Adipocyte (in vitro differentiated cells): ENCODE results near the gene SETDB2.

Experiments used
- DNase-seq: peaks from one replicate; pipeline ENCODE4 v3.0.0-alpha.2; 2015; ENCODE audit warnings: low read depth
- H3K27me3 ChIP-seq: replicated peaks from 2 replicates; pipeline ENCODE4 v1.7.0; 2013; ENCODE audit warnings: mild to moderate bottlenecking, low read length, moderate library complexity; ENCODE audit not compliant: control insufficient read depth, insufficient read depth
- H3K36me3 ChIP-seq: 2 replicates; pipeline ENCODE4 v1.7.0; 2013; ENCODE audit warnings: low read length, mild to moderate bottlenecking, moderate library complexity; ENCODE audit not compliant: control insufficient read depth, insufficient read depth, severe bottlenecking
- H3K4me1 ChIP-seq: 2 replicates; pipeline ENCODE4 v1.7.0; 2013; ENCODE audit warnings: mild to moderate bottlenecking, low read length, moderate library complexity; ENCODE audit not compliant: control insufficient read depth, insufficient read depth
- H3K4me3 ChIP-seq: 2 replicates; pipeline ENCODE4 v1.7.0; 2013; ENCODE audit warnings: mild to moderate bottlenecking, low read length, moderate library complexity
- H3K9ac ChIP-seq: 2 replicates; pipeline ENCODE4 v1.7.0; 2013; ENCODE audit warnings: mild to moderate bottlenecking, low read length, moderate library complexity
- H3K9me3 ChIP-seq: 2 replicates; pipeline ENCODE4 v1.7.0; 2013; ENCODE audit warnings: mild to moderate bottlenecking, low read length, moderate library complexity; ENCODE audit not compliant: control insufficient read depth

The SETDB2 gene

DNA sequence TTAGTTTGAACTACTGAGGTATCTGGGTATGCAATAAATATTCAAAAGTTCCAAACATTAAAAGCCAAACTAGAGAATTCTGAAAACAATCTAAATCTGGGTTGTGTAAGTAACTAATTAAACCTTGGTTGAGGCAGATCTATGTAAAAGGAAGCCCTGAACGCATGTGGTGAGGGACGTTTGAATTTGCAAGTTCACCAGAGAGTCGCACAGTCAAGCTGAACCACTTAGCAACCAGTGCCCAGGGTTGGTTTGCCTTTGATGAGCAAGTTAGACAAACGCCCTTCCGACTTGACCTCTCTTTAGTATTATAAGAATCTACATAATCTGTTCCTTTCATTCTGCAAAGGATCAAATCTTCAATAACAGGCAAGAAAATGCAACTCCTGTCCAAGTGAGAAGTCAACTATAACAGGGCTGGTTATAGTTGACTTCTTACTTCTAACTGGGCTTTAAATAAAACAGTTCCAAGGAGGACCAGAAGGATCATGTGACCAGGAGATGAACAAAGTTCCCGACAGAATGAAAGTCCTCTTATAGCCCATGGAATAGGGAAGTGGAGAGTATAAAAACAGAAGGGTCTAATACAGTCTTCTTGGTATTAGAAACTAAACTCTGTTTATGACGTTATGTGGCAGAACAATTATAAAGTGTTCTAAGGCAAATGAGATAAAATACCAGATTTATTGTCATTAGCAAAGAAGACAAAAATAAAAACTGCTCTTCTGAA is 92.2 kb downstream of the SETDB2 start:
- Histone ChIP-seq H3K9me3 (no peaks in the 10 kb centered on the region), H3K36me3 (peaks cover 37% of the 10 kb centered on the region), H3K4me1 (no peaks in the 10 kb centered on the region), H3K9ac (no peak overlapping the region), H3K27me3 (no peaks in the 10 kb centered on the region), H3K4me3 (no peak overlapping the region)
- no peak for DNase-seq

DNA sequence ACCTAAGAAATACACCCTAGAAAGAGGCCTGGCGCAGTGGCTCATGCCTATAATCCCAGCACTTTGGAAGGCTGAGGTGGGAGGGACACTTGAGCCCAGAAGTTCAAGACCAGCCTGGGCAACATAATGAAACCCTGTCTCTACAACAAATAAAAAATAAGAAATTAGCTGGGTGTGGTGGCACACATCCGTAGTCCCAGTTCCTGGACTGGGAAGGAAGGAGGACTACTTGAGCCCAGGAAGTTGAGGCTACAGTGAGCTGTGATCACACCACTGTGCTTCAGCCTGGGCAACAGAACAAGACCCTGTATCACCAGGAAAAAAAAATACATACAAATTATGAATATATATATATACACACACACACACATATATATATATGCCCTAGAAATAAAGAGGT is 94.3 kb downstream of the SETDB2 start:
- Histone ChIP-seq H3K4me3 (no peak overlapping the region), H3K36me3 (peaks cover 44% of the 10 kb centered on the region), H3K27me3 (no peaks in the 10 kb centered on the region), H3K9me3 (no peaks in the 10 kb centered on the region), H3K9ac (no peak overlapping the region), H3K4me1 (no peaks in the 10 kb centered on the region)
- no peak for DNase-seq

DNA sequence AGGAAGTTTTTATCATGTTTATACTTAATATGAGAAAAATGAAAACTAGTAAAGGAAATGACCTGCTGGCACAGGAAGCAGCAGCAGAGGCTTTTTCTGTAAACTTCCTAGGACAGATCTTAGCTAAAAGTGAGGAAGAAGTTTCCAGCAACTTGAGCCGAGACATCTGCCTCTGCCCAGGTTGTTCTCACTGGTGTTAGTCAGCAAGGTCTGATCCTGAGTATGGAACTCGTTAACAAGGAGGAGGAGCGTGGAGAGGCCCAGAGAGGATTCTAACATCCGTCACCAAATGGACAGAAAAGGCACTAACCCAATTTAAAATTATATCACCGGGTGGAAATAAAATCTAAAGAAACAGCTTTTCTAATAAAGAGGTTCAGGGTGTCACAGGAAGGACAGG is 95.2 kb downstream of the SETDB2 start:
- Histone ChIP-seq H3K9ac (no peak overlapping the region), H3K4me1 (no peaks in the 10 kb centered on the region), H3K27me3 (no peaks in the 10 kb centered on the region), H3K36me3 (peaks cover 45% of the 10 kb centered on the region), H3K9me3 (no peaks in the 10 kb centered on the region), H3K4me3 (no peak overlapping the region)
- no peak for DNase-seq

DNA sequence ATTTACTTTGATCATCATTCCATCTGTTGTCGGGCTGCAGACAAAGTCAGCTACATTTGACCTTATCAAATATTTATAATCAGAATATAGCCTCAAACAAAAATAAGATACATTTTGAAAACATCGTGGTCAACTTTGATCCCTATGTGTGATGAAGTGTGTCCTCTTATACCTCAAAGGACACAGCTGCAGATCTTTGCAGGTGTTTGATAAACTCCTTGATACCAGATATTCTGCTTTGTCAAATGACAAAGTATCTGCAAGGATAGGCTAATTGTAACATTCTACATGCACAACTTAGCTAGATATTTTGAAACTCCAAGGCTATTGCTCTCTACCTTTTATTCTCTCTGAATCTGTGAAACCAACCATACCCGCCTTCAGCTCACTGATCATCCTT is 95.7 kb downstream of the SETDB2 start:
- H3K4me3 ChIP-seq, result no peak overlapping the region
- H3K4me1 ChIP-seq, result no peaks in the 10 kb centered on the region
- H3K27me3 ChIP-seq, result no peaks in the 10 kb centered on the region
- no peaks in the 10 kb centered on the region for H3K9me3 ChIP-seq
- peaks cover 48% of the 10 kb centered on the region for H3K36me3 ChIP-seq
- H3K9ac ChIP-seq, result no peak overlapping the region
- DNase-seq, result no peak

DNA sequence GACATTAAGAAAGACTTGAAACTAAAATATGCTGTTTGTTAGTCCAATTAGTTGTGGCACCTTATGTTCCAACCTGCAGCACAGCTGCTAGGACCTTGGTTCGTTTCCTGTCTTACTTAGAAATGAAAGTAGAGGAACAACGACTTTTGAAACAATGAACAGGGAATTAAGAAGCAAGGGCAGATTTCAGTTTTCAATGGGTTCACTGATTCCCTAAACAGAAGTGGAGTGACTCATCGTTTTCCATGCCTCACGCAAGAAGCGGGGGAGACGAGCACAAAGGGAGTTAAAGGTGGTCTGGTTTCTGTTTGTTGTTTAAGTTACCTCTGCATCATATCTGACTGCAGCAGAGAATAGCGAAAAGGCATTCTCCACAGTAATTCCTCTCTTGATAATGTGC is 96.5 kb downstream of the SETDB2 start:
- Histone ChIP-seq H3K36me3 (peaks cover 55% of the 10 kb centered on the region), H3K9me3 (no peaks in the 10 kb centered on the region), H3K4me3 (no peak overlapping the region), H3K9ac (no peak overlapping the region), H3K4me1 (no peaks in the 10 kb centered on the region), H3K27me3 (no peaks in the 10 kb centered on the region)
- DNase-seq, result peak; percentile 52

DNA sequence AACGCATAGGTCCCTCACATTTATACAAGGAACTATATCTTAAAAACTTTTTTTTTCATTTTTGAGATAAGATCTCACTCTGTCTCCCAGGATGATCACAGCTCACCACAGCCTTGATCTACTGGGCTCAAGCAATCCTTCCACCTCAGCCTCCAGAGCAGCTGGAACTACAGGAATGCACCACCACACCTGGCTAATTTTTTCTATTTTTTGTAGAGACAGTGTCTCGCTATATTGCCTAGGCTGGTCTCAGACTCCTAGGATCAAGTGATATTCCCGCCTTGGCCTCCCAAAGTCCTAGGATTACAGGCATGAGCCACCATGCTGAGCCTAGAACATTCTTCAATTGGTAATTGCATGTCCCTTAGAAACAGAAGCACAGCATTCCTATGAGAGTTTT is 99.6 kb downstream of the SETDB2 start:
- no peaks in the 10 kb centered on the region for H3K27me3 ChIP-seq
- H3K36me3 ChIP-seq, result peaks cover 75% of the 10 kb centered on the region
- no peak overlapping the region for H3K4me3 ChIP-seq
- no peaks in the 10 kb centered on the region for H3K9me3 ChIP-seq
- H3K4me1 ChIP-seq, result no peaks in the 10 kb centered on the region
- H3K9ac ChIP-seq, result no peak overlapping the region
- DNase-seq, result no peak
